DOHH2 (cell line): ENCODE results near the gene KLHL30.

Experiments
- H3F3A ChIP-seq: fragments of 200-600 bp; sonication (generic), shearing (Covaris generic); 2 replicates; pipeline ENCODE4 v1.6.0; 2016; ENCODE audit warnings: antibody characterized with exemption, mild to moderate bottlenecking; ENCODE audit not compliant: control insufficient read depth, insufficient read depth
- H3K27ac ChIP-seq: fragments of 200-600 bp; sonication (generic); 2 replicates; pipeline ENCODE4 v1.5.1; 2014; ENCODE audit warnings: low read depth, mild to moderate bottlenecking, low read length, moderate library complexity
- H3K27me3 ChIP-seq: fragments of 200-600 bp; sonication (generic); 2 replicates; pipeline ENCODE4 v1.6.1; 2014; ENCODE audit warnings: mild to moderate bottlenecking, low read length, mixed read lengths; ENCODE audit not compliant: control insufficient read depth
- H3K36me3 ChIP-seq: fragments of 200-600 bp; sonication (generic); 2 replicates; pipeline ENCODE4 v1.6.1; 2014; ENCODE audit warnings: mild to moderate bottlenecking, low read length, moderate library complexity, mixed read lengths; ENCODE audit not compliant: control insufficient read depth
- H3K4me1 ChIP-seq: fragments of 200-600 bp; sonication (generic); 2 replicates; pipeline ENCODE4 v1.6.1; 2014; ENCODE audit warnings: mild to moderate bottlenecking, low read length, mixed read lengths; ENCODE audit not compliant: control insufficient read depth
- H3K4me2 ChIP-seq: fragments of 200-600 bp; sonication (generic); 2 replicates; pipeline ENCODE4 v1.6.0; 2014; ENCODE audit warnings: mild to moderate bottlenecking, low read length, moderate library complexity
- H3K4me3 ChIP-seq: fragments of 200-600 bp; sonication (generic); 2 replicates; pipeline ENCODE4 v1.5.1; 2014; ENCODE audit warnings: mild to moderate bottlenecking, low read length, mixed read lengths
- H3K79me2 ChIP-seq: fragments of 200-600 bp; sonication (generic); 2 replicates; pipeline ENCODE4 v1.6.1; 2014; ENCODE audit warnings: mild to moderate bottlenecking, low read length, mixed read lengths; ENCODE audit not compliant: control insufficient read depth
- H3K9me2 ChIP-seq: fragments of 200-600 bp; sonication (generic); replicated peaks from 2 replicates; pipeline ENCODE4 v1.6.1; 2014; ENCODE audit warnings: mild to moderate bottlenecking, low read length, mixed read lengths; ENCODE audit not compliant: control insufficient read depth
- H3K9me3 ChIP-seq: fragments of 200-600 bp; sonication (generic); 2 replicates; pipeline ENCODE4 v1.6.1; 2014; ENCODE audit warnings: antibody characterized with exemption, low read length, mixed read lengths; ENCODE audit not compliant: control insufficient read depth, insufficient read depth
- H4K20me1 ChIP-seq: fragments of 200-600 bp; sonication (generic); 2 replicates; pipeline ENCODE4 v1.6.0; 2014; ENCODE audit warnings: low read depth, mild to moderate bottlenecking, antibody characterized with exemption, low read length, moderate library complexity; ENCODE audit not compliant: control insufficient read depth, insufficient read depth
- CTCF ChIP-seq: fragments of 200-600 bp; sonication (generic); IDR thresholded peaks from one replicate; pipeline ENCODE4 v1.5.1; 2014; ENCODE audit warnings: antibody characterized with exemption, mild to moderate bottlenecking, low read depth, low read length; ENCODE audit not compliant: poor library complexity, severe bottlenecking
- EZH2phosphoT487 ChIP-seq: fragments of 200-600 bp; sonication (generic); IDR thresholded peaks from 2 replicates; pipeline ENCODE4 v1.6.1; 2017; ENCODE audit warnings: borderline replicate concordance, mild to moderate bottlenecking, antibody characterized with exemption, low read length, moderate library complexity, mixed read lengths

KLHL30 gene

GRCh38 chr2:238162251-238162845 lies 23.9 kb downstream of the KLHL30 start:
- no peaks in the 10 kb centered on the region for H3K9me2 ChIP-seq
- TF ChIP-seq EZH2phosphoT487 (no peak), CTCF (no peak)
- H4K20me1 ChIP-seq, result no peaks in the 10 kb centered on the region
- peaks cover 6% of the 10 kb centered on the region for H3K27me3 ChIP-seq
- H3K9me3 ChIP-seq, result no peaks in the 10 kb centered on the region
- no peak overlapping the region for H3K4me3 ChIP-seq
- H3K4me2 ChIP-seq, result no peak overlapping the region
- no peaks in the 10 kb centered on the region for H3F3A ChIP-seq
- H3K79me2 ChIP-seq, result no peaks in the 10 kb centered on the region
- H3K27ac ChIP-seq, result no peak overlapping the region
- H3K4me1 ChIP-seq, result peaks cover 22% of the 10 kb centered on the region
- H3K36me3 ChIP-seq, result no peaks in the 10 kb centered on the region

- Histone ChIP-seq H4K20me1 (no peaks in the 10 kb centered on the region), H3K4me2 (no peak overlapping the region), H3K36me3 (no peaks in the 10 kb centered on the region), H3K27me3 (peaks cover 6% of the 10 kb centered on the region), H3K27ac (no peak overlapping the region), H3K9me3 (no peaks in the 10 kb centered on the region), H3K4me3 (no peak overlapping the region), H3F3A (no peaks in the 10 kb centered on the region), H3K9me2 (no peaks in the 10 kb centered on the region), H3K79me2 (no peaks in the 10 kb centered on the region), H3K4me1 (peaks cover 22% of the 10 kb centered on the region)
- TF ChIP-seq CTCF (no peak), EZH2phosphoT487 (no peak)
Measured at GRCh38 chr2:238162846-238163441, 24.5 kb downstream of the KLHL30 start.

GRCh38 chr2:238163481-238164198 lies 25.2 kb downstream of the KLHL30 start:
- H3K27ac ChIP-seq, result no peak overlapping the region
- H3K4me1 ChIP-seq, result peaks cover 22% of the 10 kb centered on the region
- H3F3A ChIP-seq, result no peaks in the 10 kb centered on the region
- H3K9me3 ChIP-seq, result no peaks in the 10 kb centered on the region
- no peaks in the 10 kb centered on the region for H4K20me1 ChIP-seq
- no peak overlapping the region for H3K4me3 ChIP-seq
- H3K79me2 ChIP-seq, result no peaks in the 10 kb centered on the region
- no peak overlapping the region for H3K4me2 ChIP-seq
- H3K36me3 ChIP-seq, result peaks cover 6% of the 10 kb centered on the region; the same call in 1 of the 2 replicates
- H3K9me2 ChIP-seq, result no peaks in the 10 kb centered on the region
- TF ChIP-seq EZH2phosphoT487 (no peak), CTCF (no peak)
- H3K27me3 ChIP-seq, result peaks cover 6% of the 10 kb centered on the region
